Right lobe of liver (tissue), 4 donors: ENCODE results near the gene PEMT.

Experiments used
- CTCF ChIP-seq, 4 donors: fragments of 200-600 bp in 3 of 4; fragments of 450-650 bp in 1 of 4; IDR thresholded peaks; one replicate each; pipeline versions ENCODE4 v1.5.1 to v1.8.0; 2016 to 2022; ENCODE audit warnings: antibody characterized with exemption in 4 of 4, mild to moderate bottlenecking in 2 of 4
- POLR2A ChIP-seq: fragments of 450-650 bp; IDR thresholded peaks from one replicate; pipeline ENCODE4 v1.6.1; 2017; ENCODE audit warnings: antibody characterized with exemption, mild to moderate bottlenecking
- donor health status: DM: no; HTN: no; CAD: no.
- donor health status: DM: no; HTN: no; CAD: no.
- donor health status: DM: no; HTN: yes; CAD: no.

GRCh38 chr17:17491546-17491988 is 99.9 kb downstream of the PEMT start:
- no peak for TF ChIP-seq CTCF (IDR thresholded peaks at IDR 0.05)
- TF ChIP-seq POLR2A, result no peak
